H9 (cell line): Measurements from ENCODE around the gene SAXO1. TPM values are rescaled to one million over a fixed set of nuclear protein-coding genes. Genes with fewer than 3 reads are reported as not detected.

ENCODE experiments used
- DNase-seq: peaks from one replicate; pipeline ENCODE4 v3.0.0-alpha.2; 2017
- H2AFZ ChIP-seq: one replicate; pipeline ENCODE4 v1.6.1; 2013; ENCODE audit warnings: mild to moderate bottlenecking, low read length, control low read depth, moderate library complexity
- H2AK5ac ChIP-seq: 2 replicates; pipeline ENCODE4 v1.6.1; 2013; ENCODE audit warnings: low read length, control low read depth, mixed read lengths; ENCODE audit not compliant: insufficient read length
- H2BK120ac ChIP-seq: one replicate; pipeline ENCODE4 v1.6.1; 2013; ENCODE audit warnings: low read depth, mild to moderate bottlenecking, low read length, control low read depth, inconsistent platforms; ENCODE audit not compliant: poor library complexity, severe bottlenecking
- H2BK12ac ChIP-seq: 2 replicates; pipeline ENCODE4 v1.6.1; 2013; ENCODE audit warnings: low read length, control low read depth, mixed read lengths, low read depth; ENCODE audit not compliant: insufficient read length
- H2BK15ac ChIP-seq: 2 replicates; pipeline ENCODE4 v1.6.1; 2013; ENCODE audit warnings: low read depth, low read length, control low read depth
- H2BK20ac ChIP-seq: one replicate; pipeline ENCODE4 v1.6.1; 2013; ENCODE audit warnings: low read depth, mild to moderate bottlenecking, low read length, control low read depth, inconsistent platforms; ENCODE audit not compliant: poor library complexity, severe bottlenecking
- H2BK5ac ChIP-seq: 2 replicates; pipeline ENCODE4 v1.6.1; 2013; ENCODE audit warnings: low read length, control low read depth, mixed read lengths; ENCODE audit not compliant: insufficient read length
- H3K14ac ChIP-seq: 2 replicates; pipeline ENCODE4 v1.6.1; 2013; ENCODE audit warnings: low read length, control low read depth; ENCODE audit not compliant: insufficient read depth
- H3K18ac ChIP-seq: 2 replicates; pipeline ENCODE4 v1.6.1; 2013; ENCODE audit warnings: low read depth, mild to moderate bottlenecking, mixed read lengths, low read length, control low read depth; ENCODE audit not compliant: insufficient read length
- H3K23ac ChIP-seq: 2 replicates; pipeline ENCODE4 v1.6.1; 2013; ENCODE audit warnings: low read length, control low read depth, mixed read lengths, low read depth; ENCODE audit not compliant: insufficient read length
- H3K23me2 ChIP-seq: 2 replicates; pipeline ENCODE4 v1.6.1; 2013; ENCODE audit warnings: low read depth, mild to moderate bottlenecking, mixed read lengths, low read length, control low read depth; ENCODE audit not compliant: insufficient read length, poor library complexity, severe bottlenecking
- H3K27ac ChIP-seq: 2 replicates; pipeline ENCODE4 v1.5.1; 2013; ENCODE audit warnings: low read length, control low read depth, mixed read lengths, low read depth; ENCODE audit not compliant: insufficient read length
- H3K27me3 ChIP-seq: 2 replicates; pipeline ENCODE4 v1.6.1; 2013; ENCODE audit warnings: low read length, control low read depth, inconsistent platforms; ENCODE audit not compliant: insufficient read depth
- H3K4ac ChIP-seq: 2 replicates; pipeline ENCODE4 v1.6.1; 2013; ENCODE audit warnings: low read depth, mild to moderate bottlenecking, control low read depth, inconsistent platforms, low read length, moderate library complexity
- H3K4me1 ChIP-seq: 2 replicates; pipeline ENCODE4 v1.6.1; 2013; ENCODE audit warnings: low read length, control low read depth, inconsistent platforms; ENCODE audit not compliant: insufficient read depth
- H3K4me2 ChIP-seq: 2 replicates; pipeline ENCODE4 v1.6.1; 2013; ENCODE audit warnings: low read length, control low read depth, mixed read lengths; ENCODE audit not compliant: insufficient read length, insufficient read depth
- H3K56ac ChIP-seq: 2 replicates; pipeline ENCODE4 v1.6.1; 2013; ENCODE audit warnings: low read depth, mild to moderate bottlenecking, mixed read lengths, low read length, control low read depth; ENCODE audit not compliant: insufficient read length
- H3K79me1 ChIP-seq: 2 replicates; pipeline ENCODE4 v1.6.1; 2013; ENCODE audit warnings: low read depth, mild to moderate bottlenecking, moderate library complexity, low read length, control low read depth, inconsistent platforms; ENCODE audit not compliant: insufficient read depth, poor library complexity, severe bottlenecking
- H3K79me2 ChIP-seq: 2 replicates; pipeline ENCODE4 v1.6.1; 2013; ENCODE audit warnings: low read length, control low read depth, inconsistent platforms; ENCODE audit not compliant: insufficient read depth
- H3K9ac ChIP-seq: 2 replicates; pipeline ENCODE4 v1.6.1; 2013; ENCODE audit warnings: low read length, control low read depth, mixed read lengths; ENCODE audit not compliant: insufficient read length; ENCODE audit errors: extremely low read depth
- H3K9me3 ChIP-seq: one replicate; pipeline ENCODE4 v1.6.1; 2013; ENCODE audit warnings: low read depth, low read length, inconsistent platforms; ENCODE audit not compliant: control insufficient read depth
- H3T11ph ChIP-seq: one replicate; pipeline ENCODE4 v1.6.1; 2013; ENCODE audit warnings: mild to moderate bottlenecking, low read length, control low read depth, inconsistent platforms
- H4K20me1 ChIP-seq: one replicate; pipeline ENCODE4 v1.6.1; 2013; ENCODE audit not compliant: control insufficient read depth, insufficient read length, insufficient read depth
- H4K5ac ChIP-seq: 2 replicates; pipeline ENCODE4 v1.6.1; 2013; ENCODE audit warnings: low read depth, mild to moderate bottlenecking, mixed read lengths, low read length, control low read depth; ENCODE audit not compliant: insufficient read length
- H4K8ac ChIP-seq: replicated peaks from 2 replicates; pipeline ENCODE4 v1.6.1; 2013; ENCODE audit warnings: low read length, control low read depth, mixed read lengths, low read depth; ENCODE audit not compliant: insufficient read length
- H4K91ac ChIP-seq: 2 replicates; pipeline ENCODE4 v1.6.1; 2013; ENCODE audit warnings: low read depth, mild to moderate bottlenecking, moderate library complexity, mixed read lengths, low read length, control low read depth; ENCODE audit not compliant: insufficient read length
- H3K27ac Mint-ChIP-seq, 3 experiments: 2 replicates in 2 of 3; 3 replicates in 1 of 3; pipeline ENCODE4 v1.8.0; 2020 to 2021; ENCODE audit warnings: mixed read lengths in 3 of 3, mild to moderate bottlenecking in 1 of 3, moderate library complexity in 1 of 3
- H3K27me3 Mint-ChIP-seq: 2 replicates; pipeline ENCODE4 v1.8.0; 2021; ENCODE audit warnings: low read depth, mild to moderate bottlenecking, moderate library complexity, mixed read lengths
- H3K36me3 Mint-ChIP-seq, 3 experiments: 2 replicates in 2 of 3; 3 replicates in 1 of 3; pipeline ENCODE4 v1.8.0; 2020 to 2021; ENCODE audit warnings: low read depth in 3 of 3, mixed read lengths in 3 of 3; ENCODE audit not compliant: insufficient read depth in 1 of 3
- H3K4me1 Mint-ChIP-seq, 2 experiments: 2 replicates each; pipeline ENCODE4 v1.8.0; 2020; ENCODE audit warnings: mixed read lengths in 2 of 2
- H3K4me3 Mint-ChIP-seq, 2 experiments: 2 replicates in 1 of 2; 3 replicates in 1 of 2; pipeline ENCODE4 v1.8.0; 2020 to 2021; ENCODE audit warnings: mild to moderate bottlenecking in 2 of 2, mixed read lengths in 2 of 2, moderate library complexity in 1 of 2
- H3K9me3 Mint-ChIP-seq, 2 experiments: 2 replicates in 1 of 2; 3 replicates in 1 of 2; pipeline ENCODE4 v1.8.0; 2020; ENCODE audit warnings: mild to moderate bottlenecking in 2 of 2, mixed read lengths in 2 of 2, moderate library complexity in 1 of 2
- CTCF ChIP-seq: fragments of 200-600 bp; sonication (generic); conservative IDR thresholded peaks from 3 replicates; pipeline ENCODE4 v1.8.0; 2021; ENCODE audit warnings: antibody characterized with exemption, mild to moderate bottlenecking
- WGBS: extraction: QIAGEN DNeasy Blood & Tissue Kit; methylation state at CpG from one replicate; pipeline ENCODE4 v1.1.7; 2013; ENCODE audit warnings: missing lambda C conversion rate, low lambda C conversion rate, mixed read lengths; ENCODE audit not compliant: insufficient read length; ENCODE audit errors: extremely low coverage; 5-methylcytosine and 5-hydroxymethylcytosine counted together
- total RNA-seq: library from RNA; stranded (reverse); gene quantifications from 2 replicates; pipeline ENCODE4 v1.2.1, GENCODE V29; 2021

The SAXO1 gene
- total RNA-seq, 1 experiment from 2014 or later: 0.09 TPM

- Mint-ChIP-seq H3K4me3 (no peak overlapping the region), H3K27ac (no peak overlapping the region), H3K27me3 (no peaks in the 10 kb centered on the region; the same call in none of the 2 replicates), H3K36me3 (peaks cover 10 to 19% (median 14%) of the 10 kb centered on the region in 3 experiments), H3K9me3 (peaks cover 18 to 22% of the 10 kb centered on the region in 2 experiments), H3K4me1 (no peaks in the 10 kb centered on the region)
- Histone ChIP-seq H4K91ac (no peak overlapping the region), H3K4me1 (no peaks in the 10 kb centered on the region), H3K14ac (no peak overlapping the region), H2AFZ (no peak overlapping the region), H3T11ph (no peak overlapping the region), H2BK120ac (no peak overlapping the region), H3K79me1 (no peaks in the 10 kb centered on the region), H2AK5ac (no peak overlapping the region), H3K4ac (no peak overlapping the region), H3K9me3 (no peaks in the 10 kb centered on the region), H3K9ac (no peak overlapping the region), H2BK5ac (no peak overlapping the region), H4K20me1 (no peaks in the 10 kb centered on the region), H2BK15ac (no peak overlapping the region), H4K8ac (no peak overlapping the region), H3K27me3 (no peaks in the 10 kb centered on the region), H3K79me2 (no peaks in the 10 kb centered on the region), H3K23ac (no peak overlapping the region), H4K5ac (no peak overlapping the region), H3K4me2 (no peak overlapping the region), H2BK20ac (no peak overlapping the region), H3K18ac (no peak overlapping the region), H2BK12ac (no peak overlapping the region), H3K23me2 (no peaks in the 10 kb centered on the region), H3K56ac (no peak overlapping the region), H3K27ac (no peak overlapping the region)
- no peak for DNase-seq
- TF ChIP-seq CTCF: no peak
- no CpG with 5 or more reads among the region's 3 CpGs for WGBS
Measured at GRCh38 chr9:18996211-18996610, 36.8 kb downstream of the SAXO1 start.
